Islet of Langerhans (tissue), 1 donor: ENCODE results near the gene MARCHF3.
"Not testable (repeated sequence)": the region's sequence is repeated elsewhere in the genome, so short reads cannot be mapped to it uniquely, and the experiment has no call there.

Experiments
- FAIRE-seq: peaks from one replicate; lab custom pipeline; 2011; peaks lifted over from hg19 to GRCh38; lab: Jason Lieb, UNC

The MARCHF3 gene

GRCh38 chr5:127030259-127031146, at the start of gene MARCHF3:
Gene MARCHF3 (minus strand): TSS chr5:127030558. CDS start chr5:126918171, 112,387 bp downstream.
- no peak for FAIRE-seq

- FAIRE-seq = no peak
Observed at GRCh38 chr5:127079994-127080491, 49.7 kb upstream of the MARCHF3 start.

- FAIRE-seq = no peak
Observed at GRCh38 chr5:127077366-127077765, 47.0 kb upstream of the MARCHF3 start.

- no peak for FAIRE-seq
Observed at GRCh38 chr5:127076315-127077129, 46.2 kb upstream of the MARCHF3 start.

- FAIRE-seq = no peak
Observed at GRCh38 chr5:127074466-127074865, 44.1 kb upstream of the MARCHF3 start.

GRCh38 chr5:127072861-127073846, 42.8 kb upstream of the MARCHF3 start, which contains the start of gene C5orf63:
Gene C5orf63 (minus strand): TSS chr5:127073502. CDS start chr5:127058995, 14,507 bp downstream.
- FAIRE-seq = peak; percentile 68

- no peak for FAIRE-seq
Observed at GRCh38 chr5:127070243-127070642, 39.9 kb upstream of the MARCHF3 start.

GRCh38 chr5:127068493-127069214, 38.3 kb upstream of the MARCHF3 start:
- no peak for FAIRE-seq

- no peak for FAIRE-seq
Observed at GRCh38 chr5:127066721-127067120, 36.4 kb upstream of the MARCHF3 start.

GRCh38 chr5:127064253-127064840, 34.0 kb upstream of the MARCHF3 start:
- no peak for FAIRE-seq

GRCh38 chr5:127063257-127063913, 33.0 kb upstream of the MARCHF3 start:
- FAIRE-seq = no peak

GRCh38 chr5:127061956-127062355, 31.6 kb upstream of the MARCHF3 start:
- FAIRE-seq = no peak

GRCh38 chr5:127061537-127061936, 31.2 kb upstream of the MARCHF3 start:
- no peak for FAIRE-seq

- FAIRE-seq = no peak
Observed at GRCh38 chr5:127060470-127060985, 30.2 kb upstream of the MARCHF3 start.

GRCh38 chr5:127056896-127057295, 26.5 kb upstream of the MARCHF3 start:
- no peak for FAIRE-seq

GRCh38 chr5:127055880-127056653, 25.7 kb upstream of the MARCHF3 start:
- no peak for FAIRE-seq

- FAIRE-seq = not testable (repeated sequence)
Observed at GRCh38 chr5:127053551-127053950, 23.2 kb upstream of the MARCHF3 start.

- FAIRE-seq = no peak
Observed at GRCh38 chr5:127053049-127053448, 22.7 kb upstream of the MARCHF3 start.

GRCh38 chr5:127051591-127051990, 21.2 kb upstream of the MARCHF3 start:
- FAIRE-seq = no peak
